ENCODE measurements around the gene USP21.

GRCh38 chr1:161111527-161111926 is 47.8 kb upstream of the USP21 start:
- TF ChIP-seq EP300 (IDR thresholded peaks at IDR 0.05; ENCODE audit: low read depth) = no peak
- TF ChIP-seq CTCF (IDR thresholded peaks at IDR 0.05) = no peak

Measured in transverse colon (tissue), 3 donors.